ENCODE results near the gene VWA7.
"Not testable (repeated sequence)": the region's sequence is repeated elsewhere in the genome, so short reads cannot be mapped to it uniquely, and the experiment has no call there.

DNA sequence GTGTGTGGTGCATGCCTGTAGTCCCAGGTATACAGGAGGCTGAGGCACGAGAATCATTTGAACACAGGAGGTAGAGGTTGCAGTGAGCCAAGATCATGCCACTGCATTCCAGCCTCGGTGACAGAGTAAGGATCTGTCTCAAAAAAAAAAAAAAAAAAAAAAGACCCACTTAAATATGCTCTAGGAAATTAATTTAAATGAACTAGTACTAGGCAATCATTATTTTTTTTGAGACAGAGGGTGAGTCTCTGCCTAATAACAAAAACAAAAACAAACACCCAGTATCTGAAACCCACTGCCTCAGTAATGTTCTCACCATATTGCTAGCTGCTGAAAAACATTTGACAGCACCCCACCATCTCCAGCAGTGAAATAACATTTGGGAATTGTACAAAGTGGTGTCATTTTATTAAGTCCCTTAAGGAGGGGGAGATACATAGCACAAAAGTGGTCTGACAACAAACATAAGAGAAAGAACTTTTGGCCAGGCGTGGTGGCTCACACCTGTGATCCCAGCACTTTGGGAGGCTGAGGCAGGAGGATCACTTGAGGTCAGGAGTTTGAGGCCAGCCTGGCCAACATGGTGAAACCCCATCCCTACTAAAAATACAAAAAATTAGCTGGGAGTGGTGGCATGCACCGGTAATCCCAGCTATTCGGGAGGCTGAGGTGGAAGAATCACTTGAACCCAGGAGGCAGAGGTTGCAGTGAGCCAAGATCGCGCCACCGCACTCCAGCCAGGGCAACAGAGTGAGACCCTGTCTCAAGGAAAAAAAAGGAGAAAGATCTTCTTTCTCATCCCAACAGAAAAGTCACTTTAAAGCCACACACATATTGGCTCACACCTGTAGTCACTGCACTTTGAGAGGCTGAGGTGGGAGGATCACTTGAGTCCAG lies 24.2 kb upstream of the VWA7 start:
- TF ChIP-seq, protein P1, sequence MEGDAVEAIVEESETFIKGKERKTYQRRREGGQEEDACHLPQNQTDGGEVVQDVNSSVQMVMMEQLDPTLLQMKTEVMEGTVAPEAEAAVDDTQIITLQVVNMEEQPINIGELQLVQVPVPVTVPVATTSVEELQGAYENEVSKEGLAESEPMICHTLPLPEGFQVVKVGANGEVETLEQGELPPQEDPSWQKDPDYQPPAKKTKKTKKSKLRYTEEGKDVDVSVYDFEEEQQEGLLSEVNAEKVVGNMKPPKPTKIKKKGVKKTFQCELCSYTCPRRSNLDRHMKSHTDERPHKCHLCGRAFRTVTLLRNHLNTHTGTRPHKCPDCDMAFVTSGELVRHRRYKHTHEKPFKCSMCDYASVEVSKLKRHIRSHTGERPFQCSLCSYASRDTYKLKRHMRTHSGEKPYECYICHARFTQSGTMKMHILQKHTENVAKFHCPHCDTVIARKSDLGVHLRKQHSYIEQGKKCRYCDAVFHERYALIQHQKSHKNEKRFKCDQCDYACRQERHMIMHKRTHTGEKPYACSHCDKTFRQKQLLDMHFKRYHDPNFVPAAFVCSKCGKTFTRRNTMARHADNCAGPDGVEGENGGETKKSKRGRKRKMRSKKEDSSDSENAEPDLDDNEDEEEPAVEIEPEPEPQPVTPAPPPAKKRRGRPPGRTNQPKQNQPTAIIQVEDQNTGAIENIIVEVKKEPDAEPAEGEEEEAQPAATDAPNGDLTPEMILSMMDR (IDR thresholded peaks at IDR 0.05): not testable (repeated sequence)
- not testable (repeated sequence) for TF ChIP-seq POLR2A (IDR thresholded peaks at IDR 0.05)

Data from body of pancreas (tissue), 4 donors.